ENCODE results near the gene NXPE4.

GRCh38 chr11:114553642-114554041 lies 41.9 kb downstream of the NXPE4 start:
- TF ChIP-seq CTCF (conservative IDR thresholded peaks at IDR 0.05 in 1 of 2, IDR thresholded peaks at IDR 0.05 in 1 of 2; ENCODE audit: low read depth in 1 of 2, low read length in 2 of 2) (no peak), EZH2 (IDR thresholded peaks at IDR 0.05; ENCODE audit: low read length, missing control alignments) (no peak)

Measured in fibroblast of lung (primary cell).